Immature natural killer cell (primary cell): ENCODE results near the gene SLCO1A2. TPM values are rescaled to one million over a fixed set of nuclear protein-coding genes. Genes with fewer than 3 reads are reported as not detected.

Experiments used
- DNase-seq, 3 donors: peaks; one replicate each; pipeline ENCODE4 v3.0.0; 2022; ENCODE audit warnings: mixed read lengths in 1 of 3
- H3K27ac Mint-ChIP-seq, 6 donors: one replicate each; pipeline ENCODE4 v1.8.0; 2020; ENCODE audit warnings: mixed read lengths in 6 of 6, mild to moderate bottlenecking in 5 of 6, inconsistent platforms in 4 of 6, moderate library complexity in 3 of 6
- H3K27me3 Mint-ChIP-seq, 3 donors: one replicate each; pipeline ENCODE4 v1.8.0; 2020 to 2021; ENCODE audit warnings: low read depth in 3 of 3, mild to moderate bottlenecking in 3 of 3, mixed read lengths in 3 of 3, moderate library complexity in 3 of 3, inconsistent platforms in 1 of 3
- H3K36me3 Mint-ChIP-seq, 3 donors: one replicate each; pipeline ENCODE4 v1.8.0; 2020; ENCODE audit warnings: mixed read lengths in 3 of 3, inconsistent platforms in 2 of 3, mild to moderate bottlenecking in 2 of 3
- H3K4me1 Mint-ChIP-seq, 2 donors: one replicate each; pipeline ENCODE4 v1.8.0; 2020; ENCODE audit warnings: inconsistent platforms in 2 of 2, mild to moderate bottlenecking in 2 of 2, mixed read lengths in 2 of 2, moderate library complexity in 1 of 2
- H3K4me3 Mint-ChIP-seq, 5 donors: one replicate each; pipeline ENCODE4 v1.8.0; 2020; ENCODE audit warnings: mild to moderate bottlenecking in 5 of 5, mixed read lengths in 5 of 5, inconsistent platforms in 3 of 5, moderate library complexity in 3 of 5
- H3K9me3 Mint-ChIP-seq, 6 donors: one replicate each; pipeline ENCODE4 v1.8.0; 2020; ENCODE audit warnings: mild to moderate bottlenecking in 6 of 6, mixed read lengths in 6 of 6, inconsistent platforms in 4 of 6, moderate library complexity in 3 of 6
- polyA plus RNA-seq, 3 donors: library from polyadenylated mRNA; unstranded; fragments of 300-500 nt; fragmentation: Illumina TruSeq; gene quantifications; one replicate each; pipeline ENCODE4 v1.2.3, GENCODE V29; 2021

SLCO1A2 gene
- polyA plus RNA-seq, 3 donors from 2014 or later: not detected

DNA sequence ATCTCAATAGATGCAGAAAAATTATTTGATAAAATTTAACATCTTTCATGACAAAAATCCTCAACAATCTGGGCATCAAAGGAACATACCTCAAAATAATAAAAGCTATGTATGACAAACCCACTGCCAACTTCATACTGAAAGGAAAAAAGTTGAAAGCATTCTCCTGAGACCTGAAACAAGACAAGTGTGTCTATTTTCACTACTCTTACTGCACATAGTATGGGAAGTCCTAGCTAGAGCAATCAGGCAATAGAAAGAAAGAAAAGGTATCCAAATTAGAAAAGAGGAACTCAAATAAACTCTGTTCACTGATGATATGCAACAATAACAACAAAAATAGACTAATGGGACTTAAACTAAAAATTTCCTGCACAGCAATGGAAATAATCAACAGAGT is 113.6 kb downstream of the SLCO1A2 start:
- H3K4me1 Mint-ChIP-seq: no peaks in the 10 kb centered on the region
- H3K9me3 Mint-ChIP-seq: peaks cover 0 to 11% (median 6%) of the 10 kb centered on the region in 6 donors
- no peak overlapping the region for H3K4me3 Mint-ChIP-seq
- no peak for DNase-seq
- no peaks in the 10 kb centered on the region for H3K36me3 Mint-ChIP-seq
- H3K27me3 Mint-ChIP-seq: no peaks in the 10 kb centered on the region
- H3K27ac Mint-ChIP-seq: no peak overlapping the region

DNA sequence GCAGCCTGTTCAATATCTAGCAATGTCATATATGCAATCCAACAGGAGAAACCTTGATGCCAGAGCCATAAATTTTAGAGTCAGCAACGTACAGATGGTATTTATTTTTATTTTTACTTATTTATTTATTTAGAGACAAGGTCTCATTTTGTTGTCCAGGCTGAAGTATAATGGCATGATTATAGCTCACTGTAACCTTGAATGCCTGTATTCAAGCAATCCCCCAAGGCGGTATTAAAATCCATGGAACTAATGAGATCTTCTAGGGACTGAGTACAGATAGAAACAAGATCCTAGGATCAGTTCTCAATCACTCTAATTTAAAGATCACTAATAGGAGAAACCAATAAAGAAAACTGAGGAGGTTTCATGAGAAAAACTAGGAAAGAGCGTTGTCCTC is 114.5 kb downstream of the SLCO1A2 start:
- Mint-ChIP-seq H3K4me1 (no peaks in the 10 kb centered on the region), H3K4me3 (no peak overlapping the region), H3K27me3 (no peaks in the 10 kb centered on the region), H3K9me3 (peaks cover 0 to 19% (median 9%) of the 10 kb centered on the region in 6 donors), H3K27ac (no peak overlapping the region), H3K36me3 (no peaks in the 10 kb centered on the region)
- no peak for DNase-seq

- H3K36me3 Mint-ChIP-seq: no peaks in the 10 kb centered on the region
- H3K4me3 Mint-ChIP-seq: no peak overlapping the region
- H3K9me3 Mint-ChIP-seq: peaks cover 6 to 25% (median 11%) of the 10 kb centered on the region in 6 donors
- H3K4me1 Mint-ChIP-seq: no peaks in the 10 kb centered on the region
- H3K27me3 Mint-ChIP-seq: no peaks in the 10 kb centered on the region
- no peak for DNase-seq
- H3K27ac Mint-ChIP-seq: no peak overlapping the region
Measured at GRCh38 chr12:21219206-21219605, 115.5 kb downstream of the SLCO1A2 start.

Other genes starting within 250 kb of the SLCO1A2 start
- gene SLCO1B1, start 203.7 kb downstream of the SLCO1A2 start, polyA plus RNA-seq: not detected
- not detected for gene IAPP, start 38.0 kb upstream of the SLCO1A2 start, polyA plus RNA-seq
- gene PYROXD1, start 102.7 kb upstream of the SLCO1A2 start, polyA plus RNA-seq: 10 to 100 TPM; 19.3 to 28.1 (median 23.9) TPM
- 100 to 1,000 TPM in 1 of 3 donors, 10 to 100 TPM in 2; 73.7 to 101 (median 82.3) TPM for gene RECQL, start 166.7 kb upstream of the SLCO1A2 start, polyA plus RNA-seq
- gene GOLT1B, start 166.9 kb upstream of the SLCO1A2 start, polyA plus RNA-seq: 10 to 100 TPM; 15.9 to 37.7 (median 28.9) TPM
- gene SPX, start 191.4 kb upstream of the SLCO1A2 start, polyA plus RNA-seq: under 1 TPM in 1 of 3 donors, not detected in 2; 0.15 TPM